Brain microvascular endothelial cell (primary cell): ENCODE data around the gene DBP.

ENCODE experiments used
- DNase-seq: peaks from one replicate; pipeline ENCODE4 v3.0.0-alpha.2; 2020
- H3K27ac ChIP-seq: fragments of 250-450 bp; sonication (Bioruptor Pico); 2 replicates; pipeline ENCODE4 v1.5.1; 2020; ENCODE audit warnings: mild to moderate bottlenecking, moderate library complexity
- H3K27me3 ChIP-seq: fragments of 250-450 bp; sonication (Bioruptor Pico); replicated peaks from 2 replicates; pipeline ENCODE4 v1.5.1; 2020; ENCODE audit warnings: mild to moderate bottlenecking
- H3K36me3 ChIP-seq: fragments of 250-450 bp; sonication (Bioruptor Pico); replicated peaks from 2 replicates; pipeline ENCODE4 v1.5.1; 2020; ENCODE audit warnings: mild to moderate bottlenecking
- H3K4me3 ChIP-seq: 2 replicates; pipeline ENCODE4 v1.5.1; 2011; ENCODE audit warnings: low read depth, mild to moderate bottlenecking, control low read depth, low read length, moderate library complexity
- CTCF ChIP-seq: IDR thresholded peaks from 2 replicates; pipeline ENCODE4 v1.5.1; 2011; ENCODE audit warnings: low read depth, mild to moderate bottlenecking, moderate library complexity, low read length, control low read depth, inconsistent platforms; ENCODE audit errors: missing control alignments
- in situ Hi-C: cut with HindIII; loops from 2 replicates; pipeline ENCODE4 v1.10.0; 2017; ENCODE audit warnings: low sequenced_read_pairs, low pct_ligation_motif_present

DBP gene

GRCh38 chr19:48646001-48646721 lies 9.0 kb upstream of the DBP start, which contains the start of gene CA11:
Gene CA11 (minus strand): TSS chr19:48646187. CDS start chr19:48645632, 555 bp downstream.
- TF ChIP-seq CTCF, result peak; percentile 91
- H3K27ac ChIP-seq, result no peak within 1 kb of the TSS
- H3K36me3 ChIP-seq, result no peaks in the 10 kb centered on the region
- H3K27me3 ChIP-seq, result no peaks in the 10 kb centered on the region
- H3K4me3 ChIP-seq, result peak within 1 kb of the TSS; percentile 52
- DNase-seq, result peak; percentile 68
- in situ Hi-C loops, result no loop called here

- TF ChIP-seq CTCF, result no peak
- in situ Hi-C loops, result no loop called here
- Histone ChIP-seq H3K4me3 (peak overlapping the region; percentile 52), H3K36me3 (no peaks in the 10 kb centered on the region), H3K27ac (no peak overlapping the region), H3K27me3 (no peaks in the 10 kb centered on the region)
- DNase-seq, result no peak
Observed at GRCh38 chr19:48645620-48646000, 8.4 kb upstream of the DBP start.

DNA sequence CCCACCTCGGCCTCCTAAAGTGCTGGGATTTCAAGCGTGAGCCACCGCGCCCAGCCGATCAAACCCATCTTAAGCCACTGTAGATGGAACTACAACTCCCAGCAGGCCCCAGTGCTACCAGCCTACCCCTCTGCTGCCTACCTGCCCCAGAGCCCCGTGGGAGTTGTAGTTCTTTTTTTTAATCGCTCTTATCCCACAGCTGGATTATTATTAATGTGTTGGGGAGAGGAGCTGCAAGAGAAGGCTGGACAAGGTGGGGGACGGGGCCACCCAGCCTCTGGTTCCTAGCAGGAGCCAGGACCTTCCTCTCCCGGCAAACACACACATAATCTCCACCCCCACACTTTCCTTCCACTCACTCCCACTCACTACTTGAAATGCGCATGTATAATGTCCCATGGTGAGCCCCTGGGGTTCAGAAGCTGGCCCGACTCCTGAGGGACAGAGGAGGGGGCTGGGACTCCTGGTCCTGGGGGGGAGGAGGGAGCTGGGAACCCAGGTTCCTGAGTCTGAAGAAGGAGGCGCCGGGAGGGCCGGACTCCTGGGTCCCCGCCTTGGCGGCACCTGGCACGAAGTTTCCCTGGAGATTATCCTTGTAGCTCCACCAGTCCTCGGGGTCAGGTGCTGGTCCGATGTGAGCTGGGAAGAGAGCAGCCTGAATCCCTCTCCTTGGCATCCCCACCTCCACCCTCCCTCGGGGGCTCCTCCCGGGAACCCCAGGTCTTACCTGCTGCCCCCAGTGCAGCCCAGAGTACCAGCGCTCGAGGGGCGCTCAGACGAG lies 7.8 kb upstream of the DBP start:
- TF ChIP-seq CTCF, result no peak
- Histone ChIP-seq H3K4me3 (peak overlapping the region; percentile 30), H3K27me3 (no peaks in the 10 kb centered on the region), H3K27ac (no peak overlapping the region), H3K36me3 (no peaks in the 10 kb centered on the region)
- peak; percentile 69 for DNase-seq
- in situ Hi-C loops, result no loop called here

DNA sequence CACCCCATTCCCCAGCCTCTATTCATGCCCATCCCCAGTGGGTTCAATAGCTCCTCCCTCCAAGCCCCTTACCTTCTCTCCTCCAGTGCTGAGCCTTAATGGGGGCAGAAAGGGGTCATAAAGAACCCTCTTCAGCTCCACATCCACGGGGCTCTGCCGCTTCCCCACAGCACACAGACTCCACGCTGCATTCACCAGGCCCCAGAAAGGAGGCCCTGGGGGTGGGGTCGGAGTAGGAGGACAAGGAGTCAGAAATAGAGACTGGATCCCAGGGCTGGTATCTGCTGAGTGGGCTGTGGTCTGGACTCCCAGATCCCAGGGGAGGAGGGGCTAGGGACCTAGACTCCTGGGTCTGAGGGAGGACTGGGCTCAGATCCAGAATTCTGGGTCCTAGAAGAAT lies 7.2 kb upstream of the DBP start:
- DNase-seq, result no peak
- Histone ChIP-seq H3K36me3 (no peaks in the 10 kb centered on the region), H3K27ac (no peak overlapping the region), H3K27me3 (no peaks in the 10 kb centered on the region), H3K4me3 (no peak overlapping the region)
- in situ Hi-C loops, result no loop called here
- no peak for TF ChIP-seq CTCF

GRCh38 chr19:48642862-48643261 lies 5.7 kb upstream of the DBP start:
- no peak for DNase-seq
- TF ChIP-seq CTCF, result no peak
- in situ Hi-C loops, result no loop called here
- H3K27me3 ChIP-seq, result no peaks in the 10 kb centered on the region
- H3K27ac ChIP-seq, result no peak overlapping the region
- no peaks in the 10 kb centered on the region for H3K36me3 ChIP-seq
- no peak overlapping the region for H3K4me3 ChIP-seq
